MG63 (cell line): ENCODE measurements around the gene TNNI3. TPM values are rescaled to one million over a fixed set of nuclear protein-coding genes. Genes with fewer than 3 reads are reported as not detected.
"Not testable (repeated sequence)": the region's sequence is repeated elsewhere in the genome, so short reads cannot be mapped to it uniquely, and the experiment has no call there.

ENCODE experiments used
- DNase-seq: peaks from one replicate; pipeline ENCODE4 v3.0.0-alpha.2; 2020
- H3K27me3 ChIP-seq: fragments of 250-450 bp; sonication (Bioruptor Pico); 2 replicates; pipeline ENCODE4 v1.5.1; 2020; ENCODE audit warnings: mild to moderate bottlenecking, moderate library complexity
- H3K36me3 ChIP-seq: fragments of 250-450 bp; sonication (Bioruptor Pico); 2 replicates; pipeline ENCODE4 v1.5.1; 2020; ENCODE audit warnings: mild to moderate bottlenecking, moderate library complexity
- H3K4me3 ChIP-seq: fragments of 250-450 bp; sonication (Bioruptor Pico); 2 replicates; pipeline ENCODE4 v1.5.1; 2020; ENCODE audit warnings: mild to moderate bottlenecking, moderate library complexity
- H3K9me3 ChIP-seq: fragments of 250-450 bp; sonication (Bioruptor Pico); 2 replicates; pipeline ENCODE4 v1.5.1; 2020; ENCODE audit warnings: mild to moderate bottlenecking, moderate library complexity
- total RNA-seq: library from RNA; depleted of rRNA; stranded (reverse); fragments of >200 nt; shearing (Covaris generic); gene quantifications from 2 replicates; pipeline ENCODE4 v1.2.3, GENCODE V29; 2014; ENCODE audit warnings: low replicate concordance; rRNA removed

Gene TNNI3
- total RNA-seq, 1 experiment from 2014 or later: not detected

- H3K4me3 ChIP-seq: no peak overlapping the region
- no peak for DNase-seq
- no peaks in the 10 kb centered on the region for H3K9me3 ChIP-seq
- H3K36me3 ChIP-seq: peaks cover 39% of the 10 kb centered on the region
- no peaks in the 10 kb centered on the region for H3K27me3 ChIP-seq
Measured at GRCh38 chr19:55111238-55111831, 46.2 kb downstream of the TNNI3 start.

GRCh38 chr19:55109527-55110291 is 47.8 kb downstream of the TNNI3 start:
- no peak for DNase-seq

GRCh38 chr19:55107252-55107651 is 50.3 kb downstream of the TNNI3 start:
- H3K27me3 ChIP-seq, H3K4me3 ChIP-seq, H3K9me3 ChIP-seq, DNase-seq: not testable (repeated sequence)
- peaks cover 43% of the 10 kb centered on the region for H3K36me3 ChIP-seq

More at GRCh38 chr19:55109527-55110291, 47.8 kb downstream of the TNNI3 start:
- H3K9me3 ChIP-seq: no peaks in the 10 kb centered on the region
- no peak overlapping the region for H3K4me3 ChIP-seq
- no peaks in the 10 kb centered on the region for H3K27me3 ChIP-seq
- peaks cover 36% of the 10 kb centered on the region for H3K36me3 ChIP-seq

DNA sequence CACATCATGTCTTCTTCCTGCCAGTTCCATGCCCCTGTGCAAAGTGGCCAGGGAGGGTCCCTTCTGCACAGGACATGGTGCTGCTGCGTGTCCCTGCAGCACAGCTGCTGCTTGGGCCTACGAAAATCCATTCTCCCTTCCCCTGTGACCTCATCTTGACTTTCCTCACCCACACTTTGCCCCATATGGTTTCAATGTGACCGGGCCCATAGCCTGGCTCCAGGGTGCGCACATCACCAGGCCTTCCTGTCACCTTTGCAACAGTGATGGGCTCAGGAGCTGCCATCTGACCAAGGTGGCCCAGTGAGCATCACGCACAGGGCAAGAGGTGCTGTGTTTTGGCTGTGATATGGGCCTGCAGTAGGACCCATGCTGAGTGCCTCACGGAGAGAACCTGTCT is 50.9 kb downstream of the TNNI3 start:
- no peak for DNase-seq
- H3K4me3 ChIP-seq: no peak overlapping the region

DNA sequence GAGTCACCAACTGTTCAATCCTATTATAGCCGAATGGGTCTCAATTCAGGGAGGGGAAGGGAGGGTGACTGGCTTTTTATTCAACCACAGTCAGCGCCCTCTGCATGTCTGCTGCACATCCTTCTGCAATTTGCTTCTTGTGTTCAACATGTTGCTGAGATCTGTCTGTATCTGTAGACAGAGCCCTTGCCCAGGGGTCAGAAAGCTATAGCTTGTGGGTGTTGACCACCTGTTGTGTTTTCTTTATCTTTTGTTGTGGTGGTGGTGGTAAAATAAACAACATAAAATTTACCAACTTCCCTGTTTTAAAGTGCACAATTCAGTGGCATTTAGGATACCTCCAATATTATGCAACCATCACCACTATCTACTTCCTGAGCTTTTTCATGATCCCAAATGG is 52.3 kb downstream of the TNNI3 start:
- Histone ChIP-seq H3K36me3 (peaks cover 48% of the 10 kb centered on the region), H3K9me3 (peaks cover 7% of the 10 kb centered on the region), H3K4me3 (no peak overlapping the region), H3K27me3 (no peaks in the 10 kb centered on the region)
- no peak for DNase-seq

More for the DNA sequence above, 50.9 kb downstream of the TNNI3 start:
- no peaks in the 10 kb centered on the region for H3K27me3 ChIP-seq
- H3K9me3 ChIP-seq: peaks cover 7% of the 10 kb centered on the region
- H3K36me3 ChIP-seq: peaks cover 44% of the 10 kb centered on the region

GRCh38 chr19:55103190-55103589 is 54.3 kb downstream of the TNNI3 start:
- Histone ChIP-seq H3K27me3 (no peaks in the 10 kb centered on the region), H3K4me3 (no peak overlapping the region), H3K9me3 (peaks cover 7% of the 10 kb centered on the region), H3K36me3 (peaks cover 46% of the 10 kb centered on the region)
- DNase-seq: no peak

Other genes starting within 250 kb of the TNNI3 start
- not detected in 2 replicates for gene NLRP7, start 210.2 kb downstream of the TNNI3 start, total RNA-seq
- not detected in 2 replicates for gene NLRP2, start 191.4 kb downstream of the TNNI3 start, total RNA-seq
- gene GP6, start 119.5 kb downstream of the TNNI3 start, total RNA-seq: not detected in 2 replicates
- gene RDH13, start 94.6 kb downstream of the TNNI3 start, total RNA-seq: 17.9 and 23.8 TPM in 2 replicates
- gene EPS8L1, start 81.9 kb downstream of the TNNI3 start, total RNA-seq: 1.1 TPM in 1 of 2 replicates, not detected in the other
- 76.0 and 81.1 TPM in 2 replicates for gene PPP1R12C, start 40.1 kb downstream of the TNNI3 start, total RNA-seq
- 1.7 TPM in 1 of 2 replicates, not detected in the other for gene TNNT1, start 8.5 kb downstream of the TNNI3 start, total RNA-seq
- gene DNAAF3, start 8.9 kb upstream of the TNNI3 start, total RNA-seq: 2.7 TPM in 1 of 2 replicates, not detected in the other
- gene SYT5, start 22.6 kb upstream of the TNNI3 start, total RNA-seq: not detected in 2 replicates
- 3.9 and 11.8 TPM in 2 replicates for gene PTPRH, start 51.8 kb upstream of the TNNI3 start, total RNA-seq
- 0.16 TPM in 1 of 2 replicates, not detected in the other for gene TMEM86B, start 71.0 kb upstream of the TNNI3 start, total RNA-seq
- 59.5 and 102 TPM in 2 replicates for gene PPP6R1, start 101.3 kb upstream of the TNNI3 start, total RNA-seq
- 64.6 and 122 TPM in 2 replicates for gene HSPBP1, start 122.4 kb upstream of the TNNI3 start, total RNA-seq
- 0.89 TPM in 1 of 2 replicates, not detected in the other for gene BRSK1, start 126.3 kb upstream of the TNNI3 start, total RNA-seq
- not detected in 2 replicates for gene TMEM150B, start 167.6 kb upstream of the TNNI3 start, total RNA-seq
- 2.8 and 11.1 TPM in 2 replicates for gene KMT5C, start 182.1 kb upstream of the TNNI3 start, total RNA-seq
- not detected in 2 replicates for gene COX6B2, start 197.0 kb upstream of the TNNI3 start, total RNA-seq
- gene GARIN5B, start 205.5 kb upstream of the TNNI3 start, total RNA-seq: not detected in 2 replicates
- gene IL11, start 212.7 kb upstream of the TNNI3 start, total RNA-seq: 0.95 TPM in 1 of 2 replicates, not detected in the other
- not detected in 2 replicates for gene TMEM190, start 219.1 kb upstream of the TNNI3 start, total RNA-seq
- 3.5 TPM in 1 of 2 replicates, not detected in the other for gene TMEM238, start 226.6 kb upstream of the TNNI3 start, total RNA-seq
- gene RPL28, start 228.2 kb upstream of the TNNI3 start, total RNA-seq: 127 and 409 TPM in 2 replicates